H7 (cell line): ENCODE data around the gene ZSWIM3. TPM values are rescaled to one million over a fixed set of nuclear protein-coding genes. Genes with fewer than 3 reads are reported as not detected.

Experiments
- DNase-seq: peaks from one replicate; pipeline ENCODE4 v3.0.0; 2012
- H3K27me3 ChIP-seq: 2 replicates; pipeline ENCODE4 v1.6.0; 2011; ENCODE audit warnings: mild to moderate bottlenecking, low read length; ENCODE audit not compliant: control insufficient read depth, insufficient read depth
- H3K36me3 ChIP-seq: replicated peaks from 2 replicates; pipeline ENCODE4 v1.5.1; 2011; ENCODE audit warnings: low read length; ENCODE audit not compliant: control insufficient read depth, insufficient read depth
- H3K4me3 ChIP-seq: 2 replicates; pipeline ENCODE4 v1.5.1; 2011; ENCODE audit warnings: low read depth, mild to moderate bottlenecking, control low read depth, low read length, moderate library complexity; ENCODE audit not compliant: insufficient read depth
- total RNA-seq: library from RNA; depleted of rRNA; stranded (reverse); fragments of >200 nt; shearing (Covaris generic); gene quantifications from 2 replicates; pipeline ENCODE4 v1.2.3, GENCODE V29; 2014

ZSWIM3 gene
- total RNA-seq, 1 experiment from 2014 or later, result 5.7 TPM

DNA sequence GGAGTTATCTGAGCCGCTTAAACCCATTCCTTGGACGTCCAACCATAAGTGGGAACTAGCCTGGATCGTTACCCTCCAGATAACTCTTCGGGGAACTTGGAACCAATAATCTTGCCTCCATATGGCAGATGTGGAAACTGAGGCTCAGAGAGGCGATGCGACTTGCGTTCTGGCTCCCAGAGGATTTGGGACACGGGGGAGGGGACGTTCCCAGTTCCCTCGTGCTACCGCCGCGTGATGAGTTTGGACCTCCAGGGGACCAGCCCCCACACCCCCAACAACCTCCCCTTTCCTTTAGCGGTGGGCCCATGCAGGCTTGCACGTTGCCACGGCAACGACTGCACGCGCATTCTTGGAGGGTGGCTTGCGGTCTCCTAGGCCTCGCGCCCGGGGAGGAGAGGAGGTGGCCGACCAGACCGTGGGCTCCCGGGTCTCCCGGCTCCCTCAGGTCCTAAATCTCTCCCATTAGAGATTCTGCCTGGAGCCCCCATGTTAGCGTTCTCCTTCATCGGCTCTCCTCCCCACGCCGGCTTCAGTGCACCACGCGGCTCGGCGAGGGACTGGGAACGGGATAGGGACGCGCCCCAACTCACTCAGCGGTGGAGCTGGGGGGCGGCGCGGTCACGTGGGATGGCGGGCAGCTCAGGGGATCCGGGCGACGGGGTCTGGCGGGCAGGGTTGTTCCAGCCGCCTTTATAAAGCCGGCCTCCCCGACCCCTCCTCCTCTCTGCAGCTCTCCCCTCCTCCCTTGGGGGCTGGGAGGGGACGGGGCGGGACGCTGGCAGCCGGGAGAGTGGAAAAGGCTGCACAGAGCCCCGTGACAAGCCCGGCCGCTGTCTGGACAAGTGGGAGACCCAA is 54.3 kb downstream of the ZSWIM3 start, which contains the start of gene PLTP:
Gene PLTP, minus strand, starts transcription at position 670 of the 858 bp plus-strand sequence. CDS start 703 bp downstream, outside the sequence.
- DNase-seq, result peak; percentile 93
- Histone ChIP-seq H3K36me3 (peaks cover 14% of the 10 kb centered on the region), H3K27me3 (peaks cover 2% of the 10 kb centered on the region; the same call in 1 of the 2 replicates), H3K4me3 (peak within 1 kb of the TSS; percentile 77)

DNA sequence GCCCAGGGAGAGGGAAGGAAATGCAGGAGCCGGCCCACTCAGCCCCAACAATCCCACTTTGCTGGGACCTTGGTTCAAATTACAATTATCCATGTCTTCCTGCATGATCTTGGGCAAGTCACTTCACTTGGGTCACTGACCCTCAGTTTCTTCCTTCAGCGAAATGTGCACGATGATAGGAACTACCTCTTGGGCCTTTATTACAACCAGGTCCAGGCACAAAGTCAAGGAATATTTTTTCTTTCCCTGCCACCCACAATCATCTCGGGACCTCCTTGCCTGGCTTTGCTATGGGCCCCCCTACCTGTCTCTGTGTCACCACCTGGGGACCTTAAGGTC is 54.9 kb downstream of the ZSWIM3 start:
- Histone ChIP-seq H3K36me3 (peaks cover 12% of the 10 kb centered on the region), H3K4me3 (peak overlapping the region; percentile 77), H3K27me3 (peaks cover 2% of the 10 kb centered on the region; the same call in 1 of the 2 replicates)
- DNase-seq, result peak; percentile 41

- no peak overlapping the region for H3K4me3 ChIP-seq
- peaks cover 9% of the 10 kb centered on the region for H3K36me3 ChIP-seq
- no peak for DNase-seq
- peaks cover 2% of the 10 kb centered on the region; the same call in 1 of the 2 replicates for H3K27me3 ChIP-seq
Measured at GRCh38 chr20:45913116-45913515, 55.7 kb downstream of the ZSWIM3 start.

GRCh38 chr20:45917790-45918141 is 60.4 kb downstream of the ZSWIM3 start:
- Histone ChIP-seq H3K36me3 (no peaks in the 10 kb centered on the region), H3K4me3 (no peak overlapping the region)
- DNase-seq, result no peak

GRCh38 chr20:45918182-45918737 is 60.8 kb downstream of the ZSWIM3 start:
- Histone ChIP-seq H3K4me3 (no peak overlapping the region), H3K36me3 (no peaks in the 10 kb centered on the region), H3K27me3 (no peaks in the 10 kb centered on the region)
- no peak for DNase-seq

More at GRCh38 chr20:45917790-45918141, 60.4 kb downstream of the ZSWIM3 start:
- no peaks in the 10 kb centered on the region for H3K27me3 ChIP-seq

GRCh38 chr20:45918779-45919537 is 61.5 kb downstream of the ZSWIM3 start:
- Histone ChIP-seq H3K4me3 (no peak overlapping the region), H3K27me3 (no peaks in the 10 kb centered on the region), H3K36me3 (no peaks in the 10 kb centered on the region)
- DNase-seq, result no peak

- Histone ChIP-seq H3K4me3 (no peak overlapping the region), H3K27me3 (no peaks in the 10 kb centered on the region), H3K36me3 (no peaks in the 10 kb centered on the region)
- no peak for DNase-seq
Measured at GRCh38 chr20:45919542-45920399, 62.4 kb downstream of the ZSWIM3 start.

GRCh38 chr20:45920462-45921336 is 63.3 kb downstream of the ZSWIM3 start:
- H3K27me3 ChIP-seq, result no peaks in the 10 kb centered on the region

GRCh38 chr20:45921337-45922189 is 64.1 kb downstream of the ZSWIM3 start:
- DNase-seq, result no peak
- H3K27me3 ChIP-seq, result no peaks in the 10 kb centered on the region
- no peak overlapping the region for H3K4me3 ChIP-seq
- H3K36me3 ChIP-seq, result no peaks in the 10 kb centered on the region

More at GRCh38 chr20:45920462-45921336, 63.3 kb downstream of the ZSWIM3 start:
- Histone ChIP-seq H3K4me3 (no peak overlapping the region), H3K36me3 (no peaks in the 10 kb centered on the region)
- no peak for DNase-seq

DNA sequence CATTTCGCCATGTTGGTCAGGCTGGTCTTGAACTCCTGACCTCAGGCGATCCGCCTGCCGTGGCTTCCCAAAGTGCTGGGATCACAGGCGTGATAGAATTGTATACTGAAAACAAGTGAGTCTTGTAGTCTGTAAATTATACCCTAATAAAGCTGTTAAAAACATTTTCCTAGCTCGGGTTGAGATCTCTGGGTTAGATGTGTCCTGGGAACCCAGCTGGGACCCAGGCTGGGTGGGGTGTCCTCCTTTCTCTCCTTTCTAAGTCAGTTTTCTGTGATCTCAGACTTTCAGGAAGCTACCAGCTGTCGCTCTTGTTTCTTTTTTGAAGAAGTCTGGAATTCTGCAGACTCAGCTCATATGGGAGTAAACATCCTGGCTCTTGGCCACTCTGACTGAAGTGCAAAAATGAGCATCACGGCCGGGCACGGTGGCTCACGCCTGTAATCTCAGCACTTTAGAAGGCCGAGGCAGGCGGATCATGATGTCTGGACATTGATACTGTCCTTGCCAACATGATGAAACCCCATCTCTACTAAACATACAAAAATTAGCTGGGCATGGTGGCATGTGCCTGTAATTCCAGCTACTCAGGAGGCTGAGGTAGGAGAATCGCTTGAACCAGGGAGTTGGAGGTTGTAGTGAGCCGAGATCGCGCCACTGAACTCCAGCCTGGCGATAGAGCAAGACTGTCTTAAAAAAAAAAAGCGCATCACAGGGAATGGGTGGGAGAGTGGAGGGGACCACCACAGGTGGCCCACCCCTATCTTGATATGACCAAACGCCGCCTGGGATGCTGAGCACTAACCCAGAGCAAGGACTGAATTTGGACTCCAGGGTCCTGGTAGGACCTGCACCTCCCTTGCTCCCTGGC is 67.2 kb downstream of the ZSWIM3 start:
- no peak for DNase-seq
- H3K4me3 ChIP-seq, result no peak overlapping the region
- no peaks in the 10 kb centered on the region for H3K36me3 ChIP-seq
- no peaks in the 10 kb centered on the region for H3K27me3 ChIP-seq

GRCh38 chr20:45925821-45926506 is 68.5 kb downstream of the ZSWIM3 start:
- Histone ChIP-seq H3K27me3 (no peaks in the 10 kb centered on the region), H3K4me3 (no peak overlapping the region), H3K36me3 (no peaks in the 10 kb centered on the region)
- DNase-seq, result no peak

- Histone ChIP-seq H3K4me3 (no peak overlapping the region), H3K36me3 (no peaks in the 10 kb centered on the region), H3K27me3 (no peaks in the 10 kb centered on the region)
- no peak for DNase-seq
Measured at GRCh38 chr20:45926731-45927070, 69.3 kb downstream of the ZSWIM3 start.
